Hepatocyte (in vitro differentiated cells): ENCODE measurements around the gene LAMB2. TPM values are rescaled to one million over a fixed set of nuclear protein-coding genes. Genes with fewer than 3 reads are reported as not detected.

Experiments used
- DNase-seq: peaks from one replicate; pipeline ENCODE4 v3.0.0-alpha.2; 2016; ENCODE audit warnings: low spot score
- H2AFZ ChIP-seq: fragments of 200-600 bp; sonication (generic); 2 replicates; pipeline ENCODE4 v1.6.0; 2016; ENCODE audit warnings: antibody characterized with exemption, mild to moderate bottlenecking
- H3K27ac ChIP-seq: fragments of 200-600 bp; sonication (generic); 2 replicates; pipeline ENCODE4 v1.5.1; 2016; ENCODE audit warnings: mild to moderate bottlenecking
- H3K27me3 ChIP-seq: fragments of 200-600 bp; sonication (generic); 2 replicates; pipeline ENCODE4 v1.6.1; 2016
- H3K36me3 ChIP-seq: fragments of 200-600 bp; sonication (generic); replicated peaks from 2 replicates; pipeline ENCODE4 v1.5.1; 2016; ENCODE audit warnings: low read depth; ENCODE audit not compliant: insufficient read depth
- H3K4me1 ChIP-seq: fragments of 200-600 bp; sonication (generic); 2 replicates; pipeline ENCODE4 v1.5.1; 2016; ENCODE audit warnings: mild to moderate bottlenecking, moderate library complexity; ENCODE audit not compliant: insufficient read depth
- H3K4me2 ChIP-seq: fragments of 200-600 bp; sonication (generic); 2 replicates; pipeline ENCODE4 v1.6.0; 2016
- H3K4me3 ChIP-seq: fragments of 200-600 bp; sonication (generic); 2 replicates; pipeline ENCODE4 v1.5.1; 2016; ENCODE audit warnings: mild to moderate bottlenecking
- H3K79me2 ChIP-seq: fragments of 200-600 bp; sonication (generic); 2 replicates; pipeline ENCODE4 v1.6.0; 2017; ENCODE audit warnings: mild to moderate bottlenecking
- H3K9me2 ChIP-seq: fragments of 200-600 bp; sonication (generic); replicated peaks from 2 replicates; pipeline ENCODE4 v1.6.0; 2017; ENCODE audit warnings: mild to moderate bottlenecking; ENCODE audit not compliant: insufficient read depth
- H3K9me3 ChIP-seq: fragments of 200-600 bp; sonication (generic); 2 replicates; pipeline ENCODE4 v1.5.1; 2016; ENCODE audit warnings: low read depth, mild to moderate bottlenecking
- H4K20me1 ChIP-seq: fragments of 200-600 bp; sonication (generic); 2 replicates; pipeline ENCODE4 v1.6.0; 2016; ENCODE audit warnings: mild to moderate bottlenecking; ENCODE audit not compliant: insufficient read depth, poor library complexity, severe bottlenecking
- CTCF ChIP-seq: fragments of 200-600 bp; sonication (generic); IDR thresholded peaks from 2 replicates; pipeline ENCODE4 v1.5.1; 2016; ENCODE audit warnings: antibody characterized with exemption, mild to moderate bottlenecking; ENCODE audit not compliant: poor library complexity
- EZH2 ChIP-seq: fragments of 200-600 bp; sonication (generic); IDR thresholded peaks from 2 replicates; pipeline ENCODE4 v1.6.1; 2016; ENCODE audit warnings: antibody characterized with exemption, mild to moderate bottlenecking, borderline replicate concordance
- EZH2phosphoT487 ChIP-seq: fragments of 200-600 bp; sonication (generic); IDR thresholded peaks from one replicate; pipeline ENCODE4 v1.6.1; 2018; ENCODE audit warnings: antibody characterized with exemption, mild to moderate bottlenecking, low read depth, moderate library complexity; ENCODE audit not compliant: unreplicated experiment, severe bottlenecking
- WGBS: methylation state at CpG from one replicate; pipeline ENCODE4 v1.1.6; 2016; ENCODE audit warnings: low lambda C conversion rate; ENCODE audit errors: missing lambda C conversion rate; 5-methylcytosine and 5-hydroxymethylcytosine counted together
- polyA plus RNA-seq: library from polyadenylated mRNA; unstranded; fragments of >200 nt; fragmentation: Nextera tagmentation; extraction: Ambion mirVana; gene quantifications from 2 replicates; pipeline ENCODE4 v1.2.1, GENCODE V29; 2016
- total RNA-seq: library from RNA; depleted of rRNA; stranded (reverse); fragments of >200 nt; gene quantifications from 2 replicates; pipeline ENCODE4 v1.2.3, GENCODE V29; 2014

LAMB2 gene
- total and polyA plus RNA-seq, 2 experiments from 2014 or later = 396 to 437 TPM

- Histone ChIP-seq H4K20me1 (no peaks in the 10 kb centered on the region), H3K9me3 (no peaks in the 10 kb centered on the region), H3K4me1 (no peaks in the 10 kb centered on the region), H2AFZ (no peak overlapping the region), H3K4me3 (no peak overlapping the region), H3K36me3 (no peaks in the 10 kb centered on the region), H3K79me2 (no peaks in the 10 kb centered on the region), H3K4me2 (no peak overlapping the region), H3K27me3 (no peaks in the 10 kb centered on the region), H3K9me2 (no peaks in the 10 kb centered on the region), H3K27ac (no peak overlapping the region)
- DNase-seq = peak; percentile 2
- WGBS = 83% methylated on average over 2 of the region's 2 CpGs
- no peak for TF ChIP-seq CTCF
- no peak for TF ChIP-seq EZH2phosphoT487
- TF ChIP-seq EZH2 = no peak
These were observed 18.8 kb upstream of the LAMB2 start for GRCh38 chr3:49151610-49152009.

GRCh38 chr3:49148159-49148558, 15.3 kb upstream of the LAMB2 start:
- H3K27ac ChIP-seq = no peak overlapping the region
- H3K4me1 ChIP-seq = no peaks in the 10 kb centered on the region
- H2AFZ ChIP-seq = no peak overlapping the region
- 84% methylated on average over 3 of the region's 5 CpGs for WGBS
- no peak overlapping the region for H3K4me2 ChIP-seq
- no peak for TF ChIP-seq EZH2
- TF ChIP-seq EZH2phosphoT487 = no peak
- no peak for TF ChIP-seq CTCF
- H3K4me3 ChIP-seq = no peak overlapping the region
- no peaks in the 10 kb centered on the region for H3K36me3 ChIP-seq
- no peaks in the 10 kb centered on the region for H3K9me2 ChIP-seq
- H3K27me3 ChIP-seq = no peaks in the 10 kb centered on the region
- no peaks in the 10 kb centered on the region for H4K20me1 ChIP-seq
- no peaks in the 10 kb centered on the region for H3K79me2 ChIP-seq
- DNase-seq = no peak
- H3K9me3 ChIP-seq = no peaks in the 10 kb centered on the region

- no peaks in the 10 kb centered on the region for H3K79me2 ChIP-seq
- H2AFZ ChIP-seq = no peak overlapping the region
- no peaks in the 10 kb centered on the region for H3K27me3 ChIP-seq
- no peak for DNase-seq
- H3K36me3 ChIP-seq = no peaks in the 10 kb centered on the region
- H4K20me1 ChIP-seq = no peaks in the 10 kb centered on the region
- H3K4me3 ChIP-seq = no peak overlapping the region
- H3K4me2 ChIP-seq = no peak overlapping the region
- whole genome bisulfite sequencing = 81% methylated on average over 3 of the region's 3 CpGs
- TF ChIP-seq EZH2 (no peak), CTCF (no peak), EZH2phosphoT487 (no peak)
- H3K9me2 ChIP-seq = no peaks in the 10 kb centered on the region
- H3K4me1 ChIP-seq = no peaks in the 10 kb centered on the region
- H3K27ac ChIP-seq = no peak overlapping the region
- no peaks in the 10 kb centered on the region for H3K9me3 ChIP-seq
These were observed 7.2 kb upstream of the LAMB2 start for GRCh38 chr3:49140080-49140479.

GRCh38 chr3:49135499-49135898, 2.6 kb upstream of the LAMB2 start:
- H4K20me1 ChIP-seq = no peaks in the 10 kb centered on the region
- no peak overlapping the region for H2AFZ ChIP-seq
- DNase-seq = no peak
- no peaks in the 10 kb centered on the region for H3K9me2 ChIP-seq
- H3K27ac ChIP-seq = no peak overlapping the region
- TF ChIP-seq CTCF (no peak), EZH2 (no peak), EZH2phosphoT487 (no peak)
- WGBS = 76% methylated on average over 4 of the region's 4 CpGs
- no peaks in the 10 kb centered on the region for H3K27me3 ChIP-seq
- H3K4me1 ChIP-seq = peaks cover 19% of the 10 kb centered on the region
- H3K36me3 ChIP-seq = no peaks in the 10 kb centered on the region
- H3K79me2 ChIP-seq = peaks cover 23% of the 10 kb centered on the region
- H3K4me2 ChIP-seq = no peak overlapping the region
- H3K4me3 ChIP-seq = no peak overlapping the region
- no peaks in the 10 kb centered on the region for H3K9me3 ChIP-seq
